ENCODE results near the gene KCNN3.
A peak's percentile ranks its signal among the peaks of the same experiment; 100 is the strongest.

Gene KCNN3

GRCh38 chr1:154822233-154822632, 47.8 kb downstream of the KCNN3 start:
- TF ChIP-seq ZNF70 (CRISPR knock-in tag; IDR thresholded peaks at IDR 0.05) (no peak), BACH2 (CRISPR knock-in tag; IDR thresholded peaks at IDR 0.05; ENCODE audit: borderline replicate concordance) (no peak), ESRRG (CRISPR knock-in tag; IDR thresholded peaks at IDR 0.05) (no peak), GLIS3 (CRISPR knock-in tag; IDR thresholded peaks at IDR 0.05) (no peak), ZNF8 (CRISPR knock-in tag; IDR thresholded peaks at IDR 0.05) (no peak), ZFP30 (CRISPR knock-in tag; IDR thresholded peaks at IDR 0.05) (no peak), RARB (CRISPR knock-in tag; IDR thresholded peaks at IDR 0.05) (no peak), PPARA (CRISPR knock-in tag; IDR thresholded peaks at IDR 0.05; ENCODE audit: borderline replicate concordance) (no peak), SNAI2 (CRISPR knock-in tag; IDR thresholded peaks at IDR 0.05) (no peak), CREB5 (CRISPR knock-in tag; IDR thresholded peaks at IDR 0.05; ENCODE audit: low read depth) (no peak), ZNF565 (CRISPR knock-in tag; conservative IDR thresholded peaks at IDR 0.05; ENCODE audit: low read depth) (no peak)
- TF ChIP-seq, protein P1, sequence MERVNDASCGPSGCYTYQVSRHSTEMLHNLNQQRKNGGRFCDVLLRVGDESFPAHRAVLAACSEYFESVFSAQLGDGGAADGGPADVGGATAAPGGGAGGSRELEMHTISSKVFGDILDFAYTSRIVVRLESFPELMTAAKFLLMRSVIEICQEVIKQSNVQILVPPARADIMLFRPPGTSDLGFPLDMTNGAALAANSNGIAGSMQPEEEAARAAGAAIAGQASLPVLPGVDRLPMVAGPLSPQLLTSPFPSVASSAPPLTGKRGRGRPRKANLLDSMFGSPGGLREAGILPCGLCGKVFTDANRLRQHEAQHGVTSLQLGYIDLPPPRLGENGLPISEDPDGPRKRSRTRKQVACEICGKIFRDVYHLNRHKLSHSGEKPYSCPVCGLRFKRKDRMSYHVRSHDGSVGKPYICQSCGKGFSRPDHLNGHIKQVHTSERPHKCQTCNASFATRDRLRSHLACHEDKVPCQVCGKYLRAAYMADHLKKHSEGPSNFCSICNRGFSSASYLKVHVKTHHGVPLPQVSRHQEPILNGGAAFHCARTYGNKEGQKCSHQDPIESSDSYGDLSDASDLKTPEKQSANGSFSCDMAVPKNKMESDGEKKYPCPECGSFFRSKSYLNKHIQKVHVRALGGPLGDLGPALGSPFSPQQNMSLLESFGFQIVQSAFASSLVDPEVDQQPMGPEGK (CRISPR knock-in tag; IDR thresholded peaks at IDR 0.05; ENCODE audit: borderline replicate concordance) = no peak
- TF ChIP-seq, protein P2, sequence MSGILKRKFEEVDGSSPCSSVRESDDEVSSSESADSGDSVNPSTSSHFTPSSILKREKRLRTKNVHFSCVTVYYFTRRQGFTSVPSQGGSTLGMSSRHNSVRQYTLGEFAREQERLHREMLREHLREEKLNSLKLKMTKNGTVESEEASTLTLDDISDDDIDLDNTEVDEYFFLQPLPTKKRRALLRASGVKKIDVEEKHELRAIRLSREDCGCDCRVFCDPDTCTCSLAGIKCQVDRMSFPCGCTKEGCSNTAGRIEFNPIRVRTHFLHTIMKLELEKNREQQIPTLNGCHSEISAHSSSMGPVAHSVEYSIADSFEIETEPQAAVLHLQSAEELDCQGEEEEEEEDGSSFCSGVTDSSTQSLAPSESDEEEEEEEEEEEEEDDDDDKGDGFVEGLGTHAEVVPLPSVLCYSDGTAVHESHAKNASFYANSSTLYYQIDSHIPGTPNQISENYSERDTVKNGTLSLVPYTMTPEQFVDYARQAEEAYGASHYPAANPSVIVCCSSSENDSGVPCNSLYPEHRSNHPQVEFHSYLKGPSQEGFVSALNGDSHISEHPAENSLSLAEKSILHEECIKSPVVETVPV (CRISPR knock-in tag; IDR thresholded peaks at IDR 0.05) = no peak
- ATAC-seq = no peak

DNA sequence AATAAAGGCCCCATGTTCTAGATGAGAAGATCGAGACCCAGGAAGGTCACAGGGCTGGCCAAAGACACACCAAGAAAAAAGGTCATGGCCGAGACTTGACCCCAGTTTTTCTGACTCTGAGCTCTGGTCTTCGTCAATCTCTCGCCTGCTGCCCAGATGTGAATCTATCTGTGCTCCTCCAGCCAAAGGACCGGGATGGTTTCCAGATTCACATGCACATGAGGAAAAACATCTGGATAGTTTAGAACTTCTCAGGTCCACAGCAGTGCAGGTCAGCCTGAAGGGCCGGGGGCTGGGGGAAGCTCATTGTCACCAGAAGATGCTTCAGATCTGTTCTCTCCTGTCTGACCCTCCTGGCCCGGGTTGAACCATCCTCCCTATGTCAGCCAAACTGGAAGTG, 49.0 kb downstream of the KCNN3 start:
- ATAC-seq = no peak
- TF ChIP-seq RARB (CRISPR knock-in tag; IDR thresholded peaks at IDR 0.05) = no peak
- TF ChIP-seq OSR1 (CRISPR knock-in tag; IDR thresholded peaks at IDR 0.05) = no peak
- peak; percentile 57; the same call in 1 of the 2 replicates for TF ChIP-seq TCF4 (CRISPR knock-in tag; IDR thresholded peaks at IDR 0.05; ENCODE audit: borderline replicate concordance)

DNA sequence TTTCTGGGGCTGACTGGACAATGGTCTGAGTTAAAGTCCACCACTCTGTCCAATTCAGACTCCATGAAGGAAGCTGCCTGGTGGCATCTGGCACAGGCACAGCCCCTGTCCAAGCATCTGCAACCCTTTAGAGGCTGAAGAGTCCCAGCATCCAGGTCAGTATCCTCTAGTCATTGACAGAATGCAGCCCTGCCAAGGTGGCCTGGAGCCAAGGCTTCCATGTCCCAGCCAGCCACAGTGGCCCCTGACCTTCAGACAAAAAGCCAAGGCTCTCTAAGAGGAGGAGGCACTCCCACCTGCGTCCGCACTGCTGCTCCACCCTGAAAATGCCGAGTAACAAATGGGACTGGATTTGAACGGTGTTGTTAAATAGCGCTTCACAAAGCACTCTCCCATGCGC, 49.4 kb downstream of the KCNN3 start:
- TF ChIP-seq CSDC2 (CRISPR knock-in tag; IDR thresholded peaks at IDR 0.05) (no peak), PPARA (CRISPR knock-in tag; IDR thresholded peaks at IDR 0.05; ENCODE audit: borderline replicate concordance) (no peak), ZNF8 (CRISPR knock-in tag; IDR thresholded peaks at IDR 0.05) (no peak), TOX (CRISPR knock-in tag; IDR thresholded peaks at IDR 0.05; ENCODE audit: borderline replicate concordance) (no peak), ARNTL (CRISPR knock-in tag; IDR thresholded peaks at IDR 0.05; ENCODE audit: borderline replicate concordance, low read depth) (no peak), ISL1 (CRISPR knock-in tag; IDR thresholded peaks at IDR 0.05) (no peak), BACH2 (CRISPR knock-in tag; IDR thresholded peaks at IDR 0.05; ENCODE audit: borderline replicate concordance) (no peak), ZNF70 (CRISPR knock-in tag; IDR thresholded peaks at IDR 0.05) (no peak), ZNF565 (CRISPR knock-in tag; conservative IDR thresholded peaks at IDR 0.05; ENCODE audit: low read depth) (no peak), ZFP3 (CRISPR knock-in tag; IDR thresholded peaks at IDR 0.05) (no peak)
- TF ChIP-seq, protein P1 (CRISPR knock-in tag; IDR thresholded peaks at IDR 0.05; ENCODE audit: borderline replicate concordance) = no peak
- TF ChIP-seq, protein P2 (CRISPR knock-in tag; IDR thresholded peaks at IDR 0.05) = no peak
- no peak for ATAC-seq

Measured in SK-N-SH treated with all-trans-retinoic acid at 6 μM for 48 hours (cell line).